ENCODE data around the gene DPH6. TPM values are rescaled to one million over a fixed set of nuclear protein-coding genes. Genes with fewer than 3 reads are reported as not detected.

DPH6 gene
- total and polyA plus RNA-seq, 2 experiments from 2014 or later, result 7.8 to 9.8 TPM

DNA sequence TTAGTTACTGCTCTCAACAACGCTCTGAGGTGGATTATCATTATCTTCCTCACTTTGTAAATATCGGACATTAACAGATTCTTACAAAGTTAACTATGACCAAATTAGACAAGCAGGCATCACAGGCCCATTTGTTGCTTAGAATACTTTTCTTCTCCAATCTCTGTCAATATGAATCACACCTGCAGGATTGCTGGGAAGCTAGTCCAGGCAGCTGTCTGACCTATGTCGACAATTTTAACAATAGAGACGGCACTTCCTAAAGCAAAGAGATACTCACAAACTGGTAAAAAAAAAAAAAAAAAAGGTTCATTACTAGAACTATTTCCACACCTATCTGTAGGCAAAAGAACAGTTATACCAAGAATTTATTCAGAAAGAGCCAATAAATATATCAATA is 85.3 kb downstream of the DPH6 start:
- TF ChIP-seq, protein P1, sequence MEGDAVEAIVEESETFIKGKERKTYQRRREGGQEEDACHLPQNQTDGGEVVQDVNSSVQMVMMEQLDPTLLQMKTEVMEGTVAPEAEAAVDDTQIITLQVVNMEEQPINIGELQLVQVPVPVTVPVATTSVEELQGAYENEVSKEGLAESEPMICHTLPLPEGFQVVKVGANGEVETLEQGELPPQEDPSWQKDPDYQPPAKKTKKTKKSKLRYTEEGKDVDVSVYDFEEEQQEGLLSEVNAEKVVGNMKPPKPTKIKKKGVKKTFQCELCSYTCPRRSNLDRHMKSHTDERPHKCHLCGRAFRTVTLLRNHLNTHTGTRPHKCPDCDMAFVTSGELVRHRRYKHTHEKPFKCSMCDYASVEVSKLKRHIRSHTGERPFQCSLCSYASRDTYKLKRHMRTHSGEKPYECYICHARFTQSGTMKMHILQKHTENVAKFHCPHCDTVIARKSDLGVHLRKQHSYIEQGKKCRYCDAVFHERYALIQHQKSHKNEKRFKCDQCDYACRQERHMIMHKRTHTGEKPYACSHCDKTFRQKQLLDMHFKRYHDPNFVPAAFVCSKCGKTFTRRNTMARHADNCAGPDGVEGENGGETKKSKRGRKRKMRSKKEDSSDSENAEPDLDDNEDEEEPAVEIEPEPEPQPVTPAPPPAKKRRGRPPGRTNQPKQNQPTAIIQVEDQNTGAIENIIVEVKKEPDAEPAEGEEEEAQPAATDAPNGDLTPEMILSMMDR (IDR thresholded peaks at IDR 0.05; ENCODE audit: low read depth, low read length), result no peak
- no peak overlapping the region for H3K4me3 ChIP-seq
- no peaks in the 10 kb centered on the region for H3K9me3 ChIP-seq (ENCODE audit: low read depth)
- no peaks in the 10 kb centered on the region for H3K36me3 ChIP-seq
- H3K4me1 ChIP-seq (ENCODE audit: low read depth), result no peaks in the 10 kb centered on the region
- H3K27me3 ChIP-seq, result no peaks in the 10 kb centered on the region
- DNase-seq (ENCODE audit: low read depth in 1 of 2, low spot score in 1 of 2), result no peak
- H3K27ac ChIP-seq, result no peak overlapping the region

DNA sequence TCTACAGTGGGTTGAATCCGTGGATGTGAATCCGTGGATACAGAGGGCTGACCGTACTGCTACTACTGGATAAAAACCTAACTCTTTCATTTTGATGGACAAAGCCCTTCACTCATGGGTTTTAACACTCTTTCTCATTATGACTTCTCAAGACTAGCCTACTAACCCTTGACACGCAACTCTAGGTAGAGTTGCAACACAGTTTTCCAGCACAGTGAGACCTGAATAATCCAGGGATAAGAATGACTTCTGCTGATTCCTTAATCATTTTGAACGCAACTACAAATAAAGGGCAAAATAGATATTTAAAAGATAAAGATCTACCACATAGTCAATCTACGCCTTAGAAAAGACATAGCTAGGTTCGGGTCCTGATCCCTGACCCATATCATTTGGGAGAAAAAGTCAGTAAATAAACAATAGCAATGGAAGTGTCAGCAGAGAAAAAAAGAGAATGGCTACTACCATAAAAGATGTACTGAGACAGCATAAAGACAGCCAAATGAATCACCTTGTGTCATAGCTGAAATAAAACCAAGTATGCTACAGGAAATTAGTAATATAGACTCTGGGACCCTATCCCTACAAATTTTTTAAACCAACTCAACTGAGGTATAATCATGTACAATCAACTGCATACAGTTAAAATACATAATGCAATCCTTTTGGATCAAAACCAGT is 87.6 kb downstream of the DPH6 start:
- Histone ChIP-seq H3K27ac (no peak overlapping the region), H3K27me3 (no peaks in the 10 kb centered on the region), H3K4me1 (ENCODE audit: low read depth) (no peaks in the 10 kb centered on the region), H3K9me3 (ENCODE audit: low read depth) (no peaks in the 10 kb centered on the region), H3K36me3 (no peaks in the 10 kb centered on the region), H3K4me3 (no peak overlapping the region)
- DNase-seq (ENCODE audit: low read depth in 1 of 2, low spot score in 1 of 2), result no peak
- TF ChIP-seq, protein P1 (IDR thresholded peaks at IDR 0.05; ENCODE audit: low read depth, low read length), result no peak

DNA sequence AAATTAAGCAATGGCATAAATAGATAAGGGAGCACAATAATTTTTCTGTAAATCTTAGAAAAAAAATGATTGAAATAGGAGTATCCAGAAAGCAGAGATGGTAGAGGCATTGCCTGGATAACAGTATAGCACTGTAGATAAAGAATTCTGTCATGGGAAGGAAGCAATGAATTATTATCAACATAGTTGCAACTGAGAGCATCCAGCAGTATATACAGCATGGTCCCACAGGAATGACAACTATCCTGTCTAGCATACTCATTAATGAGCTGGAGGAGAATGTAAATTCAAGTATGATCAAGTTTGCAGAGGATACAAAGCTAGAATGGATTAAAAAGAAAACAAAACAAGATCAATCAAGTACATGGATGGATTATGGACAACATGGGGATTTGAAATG is 90.8 kb downstream of the DPH6 start:
- TF ChIP-seq, protein P1 (IDR thresholded peaks at IDR 0.05; ENCODE audit: low read depth, low read length), result no peak
- H3K4me3 ChIP-seq, result no peak overlapping the region
- H3K27me3 ChIP-seq, result no peaks in the 10 kb centered on the region
- peak in 1 of 2 donors; percentile 8 for DNase-seq (ENCODE audit: low read depth in 1 of 2, low spot score in 1 of 2)
- no peaks in the 10 kb centered on the region for H3K9me3 ChIP-seq (ENCODE audit: low read depth)
- no peak overlapping the region for H3K27ac ChIP-seq
- no peaks in the 10 kb centered on the region for H3K4me1 ChIP-seq (ENCODE audit: low read depth)
- H3K36me3 ChIP-seq, result no peaks in the 10 kb centered on the region

DNA sequence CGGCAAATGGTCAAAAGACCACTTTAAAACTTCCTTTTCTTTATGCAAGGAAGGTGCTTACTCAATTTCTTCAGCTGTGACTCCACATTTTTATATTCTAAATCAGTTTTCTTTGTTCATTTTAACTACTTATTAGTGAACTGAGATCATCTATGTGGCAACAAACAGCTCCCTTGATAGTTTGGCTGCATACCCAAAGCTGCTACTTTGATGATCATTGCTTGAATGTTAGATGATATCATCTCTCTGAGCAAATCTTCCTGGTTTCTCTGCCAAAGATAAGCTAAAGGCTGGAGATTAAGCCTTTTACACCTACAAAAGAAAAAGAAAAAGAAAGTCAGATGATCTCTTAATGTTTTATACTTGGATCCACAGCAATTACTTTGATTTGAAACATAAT is 95.5 kb downstream of the DPH6 start:
- Histone ChIP-seq H3K9me3 (ENCODE audit: low read depth) (no peaks in the 10 kb centered on the region), H3K36me3 (no peaks in the 10 kb centered on the region), H3K4me3 (no peak overlapping the region), H3K27ac (no peak overlapping the region), H3K4me1 (ENCODE audit: low read depth) (no peaks in the 10 kb centered on the region), H3K27me3 (no peaks in the 10 kb centered on the region)
- peak in 1 of 2 donors; percentile 32 for DNase-seq (ENCODE audit: low read depth in 1 of 2, low spot score in 1 of 2)
- TF ChIP-seq, protein P1 (IDR thresholded peaks at IDR 0.05; ENCODE audit: low read depth, low read length), result no peak

DNA sequence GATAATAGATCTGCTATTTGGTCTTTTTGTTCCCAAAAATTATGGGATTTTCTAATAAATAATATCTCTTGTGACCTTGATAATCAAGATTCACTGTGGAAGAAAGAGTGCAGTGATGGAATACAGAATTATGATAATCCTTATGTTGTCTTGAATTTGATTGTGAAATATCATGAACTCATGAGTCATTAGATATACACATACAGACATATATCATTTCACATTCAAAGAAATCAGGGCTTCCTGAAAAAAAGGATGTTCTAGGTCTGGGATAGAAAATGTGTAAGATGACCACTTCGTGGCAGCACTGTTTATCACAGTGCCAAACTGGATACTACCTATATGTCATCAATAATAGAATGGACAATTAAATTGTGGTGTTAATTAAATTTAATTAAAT is 97.7 kb downstream of the DPH6 start:
- H3K27me3 ChIP-seq, result no peaks in the 10 kb centered on the region

More for the DNA sequence above, 97.7 kb downstream of the DPH6 start:
- Histone ChIP-seq H3K4me3 (no peak overlapping the region), H3K36me3 (no peaks in the 10 kb centered on the region), H3K9me3 (ENCODE audit: low read depth) (no peaks in the 10 kb centered on the region), H3K27ac (no peak overlapping the region), H3K4me1 (ENCODE audit: low read depth) (no peaks in the 10 kb centered on the region)
- TF ChIP-seq, protein P1 (IDR thresholded peaks at IDR 0.05; ENCODE audit: low read depth, low read length), result no peak
- DNase-seq (ENCODE audit: low read depth in 1 of 2, low spot score in 1 of 2), result no peak
